OCI-LY3 (cell line): ENCODE results near the gene B4GALNT1.

ENCODE experiments used
- H2AFZ ChIP-seq: fragments of 200-600, 300-600 bp; shearing (Covaris generic); 2 replicates; pipeline ENCODE4 v1.6.0; 2014; ENCODE audit warnings: antibody characterized with exemption, low read depth, low read length
- H3K27ac ChIP-seq: fragments of 200-600, 300-600 bp; sonication (generic); 2 replicates; pipeline ENCODE4 v1.5.1; 2014; ENCODE audit warnings: mild to moderate bottlenecking, low read length, moderate library complexity, mixed read lengths
- H3K27me3 ChIP-seq: fragments of 200-600, 300-600 bp; sonication (generic); 2 replicates; pipeline ENCODE4 v1.6.1; 2014; ENCODE audit warnings: low read depth, low read length, mixed read lengths
- H3K36me3 ChIP-seq: fragments of 200-600, 300-600 bp; sonication (generic); replicated peaks from 2 replicates; pipeline ENCODE3; 2014; ENCODE audit warnings: low read depth, low read length, mixed read lengths
- H3K4me1 ChIP-seq: fragments of 300-600, 200-600 bp; sonication (generic); 2 replicates; pipeline ENCODE4 v1.6.1; 2014; ENCODE audit warnings: low read length, mixed read lengths
- H3K4me2 ChIP-seq: fragments of 200-600, 300-600 bp; sonication (generic); 2 replicates; pipeline ENCODE4 v1.6.1; 2014; ENCODE audit warnings: low read length, mixed read lengths
- H3K4me3 ChIP-seq: fragments of 300-600, 200-600 bp; sonication (generic); 2 replicates; pipeline ENCODE4 v1.5.1; 2014; ENCODE audit warnings: antibody characterized with exemption, mild to moderate bottlenecking, low read length, moderate library complexity
- H3K79me2 ChIP-seq: fragments of 300-600, 200-600 bp; shearing (Covaris generic); 2 replicates; pipeline ENCODE4 v1.6.1; 2014; ENCODE audit warnings: mild to moderate bottlenecking, low read length, mixed read lengths
- H3K9ac ChIP-seq: fragments of 300-600, 200-600 bp; shearing (Covaris generic); 2 replicates; pipeline ENCODE4 v1.6.0; 2014; ENCODE audit warnings: mild to moderate bottlenecking, low read length, moderate library complexity
- H3K9me3 ChIP-seq: fragments of 200-600, 300-600 bp; shearing (Covaris generic); 2 replicates; pipeline ENCODE4 v1.6.1; 2014; ENCODE audit warnings: low read length, mixed read lengths; ENCODE audit not compliant: insufficient read depth
- H4K20me1 ChIP-seq: fragments of 200-600, 300-600 bp; sonication (generic); 2 replicates; pipeline ENCODE4 v1.6.1; 2016; ENCODE audit warnings: low read length, mixed read lengths; ENCODE audit not compliant: insufficient read depth
- EZH2phosphoT487 ChIP-seq: fragments of 200-600 bp; shearing (Covaris generic); IDR thresholded peaks from 2 replicates; pipeline ENCODE4 v1.6.1; 2018; ENCODE audit warnings: antibody characterized with exemption, mixed run types, low read depth
- TF ChIP-seq, protein P1 (sequence below): fragments of 200-600, 300-600 bp; sonication (generic); IDR thresholded peaks from 2 replicates; pipeline ENCODE4 v1.5.1; 2014; ENCODE audit warnings: antibody characterized with exemption, low read length, low read depth

The B4GALNT1 gene

DNA sequence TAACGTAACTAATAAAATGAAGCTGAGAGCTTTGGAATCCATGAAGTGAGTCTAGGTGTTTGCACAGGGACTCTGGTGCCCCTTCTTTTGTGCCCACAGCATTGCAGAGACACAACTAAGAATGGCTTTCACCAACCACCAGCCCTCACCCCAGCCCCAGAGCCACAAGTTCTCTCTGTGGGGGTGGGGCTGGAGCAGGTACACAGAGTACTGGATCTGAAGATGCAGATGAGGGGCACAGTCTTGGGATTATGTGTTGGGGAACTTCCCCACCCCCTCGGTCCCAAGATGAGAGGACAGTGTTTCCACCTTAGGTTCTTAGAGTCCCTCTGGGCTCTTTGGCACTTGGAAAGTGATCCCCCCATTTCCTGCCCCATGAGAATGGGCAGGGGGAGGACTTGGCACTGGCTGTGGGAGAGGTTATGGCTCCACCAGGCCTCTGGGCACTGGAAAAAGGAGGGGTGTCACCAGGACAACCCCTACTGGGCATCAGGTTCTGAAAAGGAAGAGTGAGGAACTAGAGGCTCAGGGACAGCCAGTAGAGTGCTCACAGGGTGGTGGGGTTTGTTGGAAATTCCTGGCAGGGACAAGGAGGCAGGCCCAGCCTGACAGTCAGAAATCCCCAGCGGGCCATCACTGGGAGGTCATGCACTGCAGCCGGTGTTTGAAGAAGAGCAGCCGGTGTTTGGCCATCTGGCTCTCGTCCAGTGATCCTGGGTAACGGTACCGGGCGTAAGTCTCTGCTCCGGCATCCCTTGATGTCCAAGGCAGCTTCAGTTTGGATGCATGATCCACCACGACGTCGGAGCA lies 6.7 kb downstream of the B4GALNT1 start:
- TF ChIP-seq, protein P1, sequence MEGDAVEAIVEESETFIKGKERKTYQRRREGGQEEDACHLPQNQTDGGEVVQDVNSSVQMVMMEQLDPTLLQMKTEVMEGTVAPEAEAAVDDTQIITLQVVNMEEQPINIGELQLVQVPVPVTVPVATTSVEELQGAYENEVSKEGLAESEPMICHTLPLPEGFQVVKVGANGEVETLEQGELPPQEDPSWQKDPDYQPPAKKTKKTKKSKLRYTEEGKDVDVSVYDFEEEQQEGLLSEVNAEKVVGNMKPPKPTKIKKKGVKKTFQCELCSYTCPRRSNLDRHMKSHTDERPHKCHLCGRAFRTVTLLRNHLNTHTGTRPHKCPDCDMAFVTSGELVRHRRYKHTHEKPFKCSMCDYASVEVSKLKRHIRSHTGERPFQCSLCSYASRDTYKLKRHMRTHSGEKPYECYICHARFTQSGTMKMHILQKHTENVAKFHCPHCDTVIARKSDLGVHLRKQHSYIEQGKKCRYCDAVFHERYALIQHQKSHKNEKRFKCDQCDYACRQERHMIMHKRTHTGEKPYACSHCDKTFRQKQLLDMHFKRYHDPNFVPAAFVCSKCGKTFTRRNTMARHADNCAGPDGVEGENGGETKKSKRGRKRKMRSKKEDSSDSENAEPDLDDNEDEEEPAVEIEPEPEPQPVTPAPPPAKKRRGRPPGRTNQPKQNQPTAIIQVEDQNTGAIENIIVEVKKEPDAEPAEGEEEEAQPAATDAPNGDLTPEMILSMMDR: no peak
- no peak for TF ChIP-seq EZH2phosphoT487
- no peak overlapping the region for H3K4me3 ChIP-seq
- H3K4me1 ChIP-seq: no peaks in the 10 kb centered on the region
- no peak overlapping the region for H3K9ac ChIP-seq
- H3K9me3 ChIP-seq: no peaks in the 10 kb centered on the region
- H3K4me2 ChIP-seq: no peak overlapping the region
- no peaks in the 10 kb centered on the region for H3K36me3 ChIP-seq
- no peaks in the 10 kb centered on the region for H4K20me1 ChIP-seq
- H3K27me3 ChIP-seq: no peaks in the 10 kb centered on the region
- H2AFZ ChIP-seq: no peak overlapping the region
- no peak overlapping the region for H3K27ac ChIP-seq
- H3K79me2 ChIP-seq: no peaks in the 10 kb centered on the region

DNA sequence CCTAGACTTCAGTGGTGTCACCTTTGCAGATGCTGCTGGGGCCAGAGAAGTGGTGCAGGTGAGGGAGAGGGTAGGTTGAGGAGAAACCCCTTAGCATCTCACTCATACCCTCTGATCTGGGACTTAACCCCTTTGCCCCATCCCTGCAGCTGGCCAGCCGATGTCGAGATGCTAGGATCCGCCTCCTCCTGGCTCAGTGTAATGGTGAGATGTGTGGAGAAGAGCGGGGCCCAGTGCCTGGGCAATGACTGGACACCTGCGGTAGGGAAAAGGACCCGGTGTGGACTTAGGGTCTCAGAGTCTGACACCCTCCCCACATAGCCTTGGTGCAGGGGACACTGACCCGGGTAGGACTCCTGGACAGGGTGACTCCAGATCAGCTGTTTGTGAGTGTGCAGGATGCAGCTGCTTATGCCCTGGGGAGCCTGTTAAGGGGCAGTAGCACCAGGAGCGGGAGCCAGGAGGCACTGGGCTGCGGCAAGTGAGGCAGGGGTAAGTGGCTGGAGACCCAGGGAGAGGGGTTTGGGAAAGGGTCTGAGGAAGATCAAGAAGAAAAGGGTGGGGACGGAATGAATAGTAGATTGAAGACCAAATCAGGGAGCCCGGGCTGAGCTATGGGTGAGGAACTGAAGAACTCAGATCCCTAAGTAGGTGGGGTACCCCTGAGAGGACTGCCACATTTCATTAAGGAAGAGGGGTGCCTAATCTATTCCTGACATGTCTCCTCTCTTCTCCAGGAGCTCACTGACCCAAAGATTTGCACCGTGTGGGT lies 7.6 kb downstream of the B4GALNT1 start:
- H3K27me3 ChIP-seq: no peaks in the 10 kb centered on the region
- no peaks in the 10 kb centered on the region for H3K79me2 ChIP-seq
- H3K9ac ChIP-seq: no peak overlapping the region
- no peaks in the 10 kb centered on the region for H3K9me3 ChIP-seq
- no peaks in the 10 kb centered on the region for H4K20me1 ChIP-seq
- no peak overlapping the region for H3K27ac ChIP-seq
- no peaks in the 10 kb centered on the region for H3K4me1 ChIP-seq
- H3K4me3 ChIP-seq: no peak overlapping the region
- H2AFZ ChIP-seq: no peak overlapping the region
- no peak for TF ChIP-seq EZH2phosphoT487
- TF ChIP-seq, protein P1: no peak
- no peak overlapping the region for H3K4me2 ChIP-seq
- no peaks in the 10 kb centered on the region for H3K36me3 ChIP-seq

DNA sequence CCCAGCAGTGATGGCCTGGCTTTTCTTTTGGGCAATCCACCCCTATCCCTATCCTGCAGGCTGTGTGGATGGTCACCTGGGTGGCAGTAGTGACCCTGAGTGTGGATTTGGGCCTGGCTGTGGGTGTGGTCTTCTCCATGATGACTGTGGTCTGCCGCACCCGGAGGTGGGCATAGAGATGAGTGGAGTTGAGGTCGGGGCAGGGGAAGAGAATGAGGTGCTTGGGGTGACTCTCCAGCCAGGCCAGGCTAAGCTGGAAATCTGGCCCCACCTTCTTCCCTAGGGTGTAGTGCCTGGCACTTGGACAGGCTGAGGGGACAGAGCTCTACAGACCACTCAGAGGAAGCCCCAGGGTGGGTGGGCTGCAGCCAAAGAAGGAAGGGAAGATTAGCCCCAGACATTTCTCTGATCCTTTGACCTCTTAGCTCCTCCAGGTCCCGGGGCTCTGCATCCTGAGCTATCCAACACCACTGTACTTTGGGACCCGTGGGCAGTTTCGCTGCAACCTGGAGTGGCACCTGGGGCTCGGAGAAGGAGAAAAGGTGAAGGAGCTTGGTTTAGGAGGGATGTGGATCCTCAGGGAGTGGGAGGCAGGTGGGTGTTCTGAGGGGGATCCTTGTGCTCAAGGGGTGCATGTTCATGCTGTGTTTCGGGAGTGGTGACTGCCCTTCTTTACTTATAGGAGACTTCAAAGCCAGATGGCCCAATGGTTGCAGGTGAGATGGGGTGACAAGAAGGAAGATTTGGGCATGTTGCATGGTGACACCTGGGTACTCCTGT lies 8.4 kb downstream of the B4GALNT1 start:
- no peaks in the 10 kb centered on the region for H3K9me3 ChIP-seq
- H3K79me2 ChIP-seq: no peaks in the 10 kb centered on the region
- no peak overlapping the region for H3K27ac ChIP-seq
- no peak overlapping the region for H3K9ac ChIP-seq
- H3K27me3 ChIP-seq: no peaks in the 10 kb centered on the region
- TF ChIP-seq, protein P1: no peak
- TF ChIP-seq EZH2phosphoT487: no peak
- no peak overlapping the region for H2AFZ ChIP-seq
- H3K4me3 ChIP-seq: no peak overlapping the region
- H3K4me1 ChIP-seq: no peaks in the 10 kb centered on the region
- H3K36me3 ChIP-seq: no peaks in the 10 kb centered on the region
- H3K4me2 ChIP-seq: no peak overlapping the region
- H4K20me1 ChIP-seq: no peaks in the 10 kb centered on the region

DNA sequence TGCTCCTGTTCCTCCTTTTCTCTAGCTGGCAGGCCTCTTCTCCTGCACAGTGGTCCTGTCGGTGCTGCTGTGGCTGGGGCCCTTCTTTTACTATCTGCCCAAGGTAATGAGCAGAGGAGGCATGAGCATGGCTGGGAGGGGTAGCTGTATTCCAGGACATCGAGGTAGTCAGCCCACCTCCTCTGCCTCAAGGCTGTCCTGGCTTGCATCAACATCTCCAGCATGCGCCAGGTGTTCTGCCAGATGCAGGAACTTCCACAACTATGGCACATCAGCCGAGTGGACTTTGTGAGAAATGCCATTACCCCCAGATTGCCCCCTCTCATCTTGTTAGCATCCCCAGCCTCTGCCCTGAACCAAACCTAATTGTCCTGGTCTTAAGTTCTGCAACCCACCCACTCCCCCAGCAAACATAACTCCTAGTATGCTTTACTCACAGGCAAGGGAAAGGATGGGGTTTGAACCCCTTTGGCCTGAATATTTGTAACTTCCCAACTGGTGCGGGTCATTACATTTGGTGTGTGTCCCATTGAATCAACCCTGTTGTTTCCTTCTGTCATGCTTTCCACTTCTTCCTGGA lies 9.1 kb downstream of the B4GALNT1 start:
- H3K27me3 ChIP-seq: no peaks in the 10 kb centered on the region
- H3K9ac ChIP-seq: no peak overlapping the region
- no peak overlapping the region for H3K27ac ChIP-seq
- H2AFZ ChIP-seq: no peak overlapping the region
- H3K4me3 ChIP-seq: no peak overlapping the region
- no peaks in the 10 kb centered on the region for H3K9me3 ChIP-seq
- H4K20me1 ChIP-seq: no peaks in the 10 kb centered on the region
- TF ChIP-seq, protein P1: no peak
- no peak for TF ChIP-seq EZH2phosphoT487
- no peak overlapping the region for H3K4me2 ChIP-seq
- no peaks in the 10 kb centered on the region for H3K36me3 ChIP-seq
- H3K79me2 ChIP-seq: no peaks in the 10 kb centered on the region
- H3K4me1 ChIP-seq: no peaks in the 10 kb centered on the region
